ENCODE results near the gene ZNF770.

DNA sequence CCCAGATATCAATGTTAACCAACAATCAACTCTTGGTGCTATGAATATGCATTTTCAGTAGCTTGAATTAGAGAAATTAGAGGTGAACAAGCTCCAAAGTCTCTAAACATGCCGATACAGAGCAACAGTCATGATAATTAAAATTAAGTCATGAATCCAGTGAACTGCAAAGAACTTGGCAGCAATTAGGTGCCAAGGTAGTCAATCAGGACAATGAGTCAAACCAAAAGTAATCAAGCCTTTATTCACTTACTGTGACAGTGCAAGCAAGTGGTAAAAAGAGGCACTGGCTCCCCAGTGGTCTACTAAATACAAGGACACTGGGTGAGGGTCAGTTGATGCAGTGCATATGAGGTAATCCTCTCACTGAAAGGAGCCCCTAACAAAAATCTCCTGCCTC lies 1.8 kb downstream of the ZNF770 start:
- TF ChIP-seq, protein P1, sequence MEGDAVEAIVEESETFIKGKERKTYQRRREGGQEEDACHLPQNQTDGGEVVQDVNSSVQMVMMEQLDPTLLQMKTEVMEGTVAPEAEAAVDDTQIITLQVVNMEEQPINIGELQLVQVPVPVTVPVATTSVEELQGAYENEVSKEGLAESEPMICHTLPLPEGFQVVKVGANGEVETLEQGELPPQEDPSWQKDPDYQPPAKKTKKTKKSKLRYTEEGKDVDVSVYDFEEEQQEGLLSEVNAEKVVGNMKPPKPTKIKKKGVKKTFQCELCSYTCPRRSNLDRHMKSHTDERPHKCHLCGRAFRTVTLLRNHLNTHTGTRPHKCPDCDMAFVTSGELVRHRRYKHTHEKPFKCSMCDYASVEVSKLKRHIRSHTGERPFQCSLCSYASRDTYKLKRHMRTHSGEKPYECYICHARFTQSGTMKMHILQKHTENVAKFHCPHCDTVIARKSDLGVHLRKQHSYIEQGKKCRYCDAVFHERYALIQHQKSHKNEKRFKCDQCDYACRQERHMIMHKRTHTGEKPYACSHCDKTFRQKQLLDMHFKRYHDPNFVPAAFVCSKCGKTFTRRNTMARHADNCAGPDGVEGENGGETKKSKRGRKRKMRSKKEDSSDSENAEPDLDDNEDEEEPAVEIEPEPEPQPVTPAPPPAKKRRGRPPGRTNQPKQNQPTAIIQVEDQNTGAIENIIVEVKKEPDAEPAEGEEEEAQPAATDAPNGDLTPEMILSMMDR (IDR thresholded peaks at IDR 0.05), result no peak
- no peak for TF ChIP-seq POLR2A (IDR thresholded peaks at IDR 0.05)

Measured in vagina (tissue), 2 donors.